ENCODE data around the gene MKRN2. TPM values are rescaled to one million over a fixed set of nuclear protein-coding genes. Genes with fewer than 3 reads are reported as not detected.
"Not testable (repeated sequence)": the region's sequence is repeated elsewhere in the genome, so short reads cannot be mapped to it uniquely, and the experiment has no call there.

MKRN2 gene
- total RNA-seq, 1 donor from 2014 or later: 55.6 TPM

DNA sequence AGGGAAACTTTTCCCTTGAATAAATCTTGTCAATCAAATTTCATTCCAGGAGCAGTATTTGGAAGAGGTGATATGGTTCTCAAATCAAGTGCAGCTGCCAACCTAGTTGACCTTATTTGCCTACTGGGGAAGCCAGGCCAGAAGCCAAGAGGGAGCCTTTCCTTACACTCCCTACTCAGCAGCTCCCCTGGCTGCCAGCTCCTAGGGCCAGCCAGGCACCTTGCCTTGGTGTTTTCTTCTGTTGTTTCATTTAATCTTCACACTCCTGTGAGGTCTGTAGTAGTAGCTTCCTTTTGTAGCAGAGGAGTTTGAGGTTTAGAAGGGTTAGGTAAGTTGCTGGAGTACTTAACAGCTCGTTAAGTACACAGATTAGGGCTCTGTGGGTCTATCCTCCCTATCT is 34.2 kb upstream of the MKRN2 start:
- TF ChIP-seq, protein P1, sequence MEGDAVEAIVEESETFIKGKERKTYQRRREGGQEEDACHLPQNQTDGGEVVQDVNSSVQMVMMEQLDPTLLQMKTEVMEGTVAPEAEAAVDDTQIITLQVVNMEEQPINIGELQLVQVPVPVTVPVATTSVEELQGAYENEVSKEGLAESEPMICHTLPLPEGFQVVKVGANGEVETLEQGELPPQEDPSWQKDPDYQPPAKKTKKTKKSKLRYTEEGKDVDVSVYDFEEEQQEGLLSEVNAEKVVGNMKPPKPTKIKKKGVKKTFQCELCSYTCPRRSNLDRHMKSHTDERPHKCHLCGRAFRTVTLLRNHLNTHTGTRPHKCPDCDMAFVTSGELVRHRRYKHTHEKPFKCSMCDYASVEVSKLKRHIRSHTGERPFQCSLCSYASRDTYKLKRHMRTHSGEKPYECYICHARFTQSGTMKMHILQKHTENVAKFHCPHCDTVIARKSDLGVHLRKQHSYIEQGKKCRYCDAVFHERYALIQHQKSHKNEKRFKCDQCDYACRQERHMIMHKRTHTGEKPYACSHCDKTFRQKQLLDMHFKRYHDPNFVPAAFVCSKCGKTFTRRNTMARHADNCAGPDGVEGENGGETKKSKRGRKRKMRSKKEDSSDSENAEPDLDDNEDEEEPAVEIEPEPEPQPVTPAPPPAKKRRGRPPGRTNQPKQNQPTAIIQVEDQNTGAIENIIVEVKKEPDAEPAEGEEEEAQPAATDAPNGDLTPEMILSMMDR (IDR thresholded peaks at IDR 0.05; ENCODE audit: insufficient read depth, low read length, poor library complexity, severe bottlenecking): no peak

DNA sequence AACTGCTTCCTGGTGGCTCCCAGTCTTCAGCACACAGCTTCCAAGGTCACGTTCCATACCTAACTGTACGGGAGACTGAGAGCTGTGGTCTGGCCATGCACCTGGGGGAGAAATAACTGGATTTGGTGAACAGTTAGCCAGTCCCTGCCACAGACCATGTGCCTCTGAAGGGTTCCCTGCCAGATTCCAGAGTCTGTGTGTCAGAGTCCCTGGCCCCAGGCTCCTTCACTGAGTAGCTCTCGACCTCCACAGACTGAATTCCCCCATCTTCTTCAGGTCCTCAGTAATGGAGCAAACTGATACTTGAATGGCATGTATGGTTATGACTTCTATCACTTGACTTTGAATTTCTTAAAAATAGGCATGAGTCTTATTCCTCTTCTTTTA is 29.1 kb upstream of the MKRN2 start:
- no peak overlapping the region for H3K4me3 ChIP-seq (ENCODE audit: low read depth, low read length)
- peaks cover 2% of the 10 kb centered on the region for H3K36me3 ChIP-seq (ENCODE audit: control insufficient read depth, insufficient read depth, low read length)
- H3K27me3 ChIP-seq (ENCODE audit: control insufficient read depth, insufficient read depth, low read length): no peaks in the 10 kb centered on the region
- no peak for DNase-seq (ENCODE audit: low read depth)
- TF ChIP-seq, protein P1 (IDR thresholded peaks at IDR 0.05; ENCODE audit: insufficient read depth, low read length, poor library complexity, severe bottlenecking): no peak

More for the DNA sequence above, 34.2 kb upstream of the MKRN2 start:
- no peaks in the 10 kb centered on the region for H3K27me3 ChIP-seq (ENCODE audit: control insufficient read depth, insufficient read depth, low read length)
- DNase-seq (ENCODE audit: low read depth): no peak
- no peak overlapping the region for H3K4me3 ChIP-seq (ENCODE audit: low read depth, low read length)
- peaks cover 2% of the 10 kb centered on the region for H3K36me3 ChIP-seq (ENCODE audit: control insufficient read depth, insufficient read depth, low read length)

DNA sequence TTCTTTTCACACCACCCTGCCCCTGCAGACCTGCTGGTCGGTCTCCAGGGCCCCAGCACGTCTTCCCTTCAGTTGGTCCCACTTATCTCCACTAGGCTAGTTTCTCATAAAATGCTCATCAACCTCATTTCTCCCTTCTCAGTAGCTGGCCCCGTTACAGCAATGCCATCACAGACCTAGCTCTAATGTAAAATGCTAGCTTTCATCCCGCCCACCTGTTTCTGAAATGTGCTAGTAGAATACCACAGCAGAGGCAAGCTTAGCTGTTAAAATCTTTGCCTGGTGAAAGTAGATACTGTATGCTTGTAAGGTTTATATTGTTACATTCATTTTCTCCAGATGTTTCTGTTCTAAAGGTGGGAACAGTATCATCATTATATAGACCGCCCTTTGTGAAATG is 24.7 kb upstream of the MKRN2 start:
- no peak overlapping the region for H3K4me3 ChIP-seq (ENCODE audit: low read depth, low read length)
- H3K27me3 ChIP-seq (ENCODE audit: control insufficient read depth, insufficient read depth, low read length): no peaks in the 10 kb centered on the region
- DNase-seq (ENCODE audit: low read depth): no peak
- no peaks in the 10 kb centered on the region for H3K36me3 ChIP-seq (ENCODE audit: control insufficient read depth, insufficient read depth, low read length)
- TF ChIP-seq, protein P1 (IDR thresholded peaks at IDR 0.05; ENCODE audit: insufficient read depth, low read length, poor library complexity, severe bottlenecking): no peak

DNA sequence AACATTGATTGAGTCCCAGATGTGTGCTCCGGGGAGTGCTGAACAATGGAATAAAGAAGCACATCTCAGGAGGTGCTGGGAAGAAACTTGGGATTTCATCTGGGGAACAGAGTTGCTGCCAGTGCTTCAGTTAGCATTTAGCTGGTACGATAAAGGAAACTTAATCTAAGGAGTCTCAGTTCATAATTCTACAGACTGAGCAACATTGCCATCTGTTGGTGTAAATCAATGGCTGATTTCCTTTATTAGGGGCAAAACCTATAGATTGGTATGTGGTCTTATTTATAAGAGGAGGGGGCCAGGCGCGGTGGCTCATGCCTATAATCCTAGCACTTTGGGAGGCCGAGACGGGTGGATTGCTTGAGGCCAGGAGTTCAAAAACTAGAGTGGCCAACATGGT is 20.5 kb upstream of the MKRN2 start:
- TF ChIP-seq, protein P1 (IDR thresholded peaks at IDR 0.05; ENCODE audit: insufficient read depth, low read length, poor library complexity, severe bottlenecking): no peak
- H3K27me3 ChIP-seq (ENCODE audit: control insufficient read depth, insufficient read depth, low read length): no peaks in the 10 kb centered on the region
- no peak overlapping the region for H3K4me3 ChIP-seq (ENCODE audit: low read depth, low read length)
- DNase-seq (ENCODE audit: low read depth): no peak
- no peaks in the 10 kb centered on the region for H3K36me3 ChIP-seq (ENCODE audit: control insufficient read depth, insufficient read depth, low read length)

DNA sequence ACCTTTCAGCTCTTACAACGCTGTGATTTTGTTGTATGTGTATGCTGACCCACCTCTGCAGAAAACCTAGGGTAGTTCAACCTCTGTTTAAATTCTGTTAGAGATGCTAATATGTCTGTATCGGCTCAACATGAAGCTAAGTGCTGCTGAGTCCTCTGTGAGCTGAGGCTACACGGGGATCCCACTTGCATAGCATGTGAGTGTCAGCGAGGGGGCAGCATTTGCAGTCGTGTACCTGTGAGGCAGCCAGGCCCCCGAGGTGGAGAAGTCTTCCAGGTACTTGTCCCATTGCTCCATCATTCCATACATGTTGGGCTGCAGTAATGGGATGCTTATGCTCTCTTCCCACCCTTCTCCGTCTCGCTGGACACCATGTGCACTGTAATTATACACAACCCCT is 15.3 kb upstream of the MKRN2 start:
- H3K36me3 ChIP-seq (ENCODE audit: control insufficient read depth, insufficient read depth, low read length): no peaks in the 10 kb centered on the region
- no peak overlapping the region for H3K4me3 ChIP-seq (ENCODE audit: low read depth, low read length)
- DNase-seq (ENCODE audit: low read depth): no peak
- H3K27me3 ChIP-seq (ENCODE audit: control insufficient read depth, insufficient read depth, low read length): no peaks in the 10 kb centered on the region
- TF ChIP-seq, protein P1 (IDR thresholded peaks at IDR 0.05; ENCODE audit: insufficient read depth, low read length, poor library complexity, severe bottlenecking): peak; percentile 11

DNA sequence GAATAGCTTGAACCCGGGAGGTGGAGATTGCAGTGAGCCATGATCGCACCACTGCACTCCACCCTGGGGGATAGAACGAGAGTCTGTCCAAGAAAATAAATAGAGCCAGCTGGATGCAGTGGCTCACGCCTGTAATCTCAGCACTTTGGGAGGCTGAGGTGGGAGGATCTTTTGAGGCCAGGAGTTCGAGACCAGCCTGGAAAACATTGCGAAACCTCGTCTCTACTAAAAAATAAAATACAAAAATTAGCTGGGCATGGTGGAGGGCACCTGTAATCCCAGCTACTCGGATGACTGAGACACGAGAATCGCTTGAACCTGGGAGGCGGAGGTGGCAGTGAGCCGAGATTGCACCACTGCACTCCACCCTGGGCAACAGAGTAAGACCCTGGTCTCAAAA is 13.4 kb upstream of the MKRN2 start:
- H3K27me3 ChIP-seq (ENCODE audit: control insufficient read depth, insufficient read depth, low read length); H3K36me3 ChIP-seq (ENCODE audit: control insufficient read depth, insufficient read depth, low read length); DNase-seq (ENCODE audit: low read depth); H3K4me3 ChIP-seq (ENCODE audit: low read depth, low read length): not testable (repeated sequence)
